ENCODE results near the gene KCTD3.

DNA sequence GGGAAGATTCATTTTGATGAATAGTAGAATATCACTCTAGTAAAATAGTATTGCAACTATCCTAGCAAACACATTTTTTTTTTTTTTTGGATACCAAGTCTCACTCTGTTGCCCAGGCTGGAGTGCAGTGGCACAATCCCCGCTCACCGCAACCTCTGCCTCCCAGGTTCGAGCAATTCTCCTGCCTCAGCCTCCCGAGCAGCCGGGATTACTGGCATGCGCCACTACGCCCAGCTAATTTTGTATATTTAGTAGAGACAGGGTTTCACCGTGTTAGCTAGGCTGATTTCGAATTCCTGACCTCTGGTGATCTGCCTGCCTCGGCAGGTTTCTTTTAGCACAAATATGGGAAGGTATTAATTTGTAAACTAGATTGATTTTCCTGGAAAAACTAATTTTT lies 33.8 kb downstream of the KCTD3 start:
- no peak for TF ChIP-seq CTCF (IDR thresholded peaks at IDR 0.05)
- TF ChIP-seq POLR2A (IDR thresholded peaks at IDR 0.05): no peak

Data from heart left ventricle (tissue), 13 donors.